NOMO-1 treated with DMSO at 0.1 percent for 48 hours (cell line): ENCODE measurements around the gene IDH2.
"Not testable (repeated sequence)": the region's sequence is repeated elsewhere in the genome, so short reads cannot be mapped to it uniquely, and the experiment has no call there.

Experiments
- DNase-seq: peaks from one replicate; lab custom pipeline; 2025; ENCODE audit not compliant: unreplicated experiment; lab: John Stamatoyannopoulos, UW

The IDH2 gene

GRCh38 chr15:90101969-90102890 is at the start of gene IDH2:
IDH2 (minus strand) TSS chr15:90102468; CDS start chr15:90102390, 78 bp downstream.
- DNase-seq, result peak; percentile 67

- DNase-seq, result not testable (repeated sequence)
These were observed 48.3 kb upstream of the IDH2 start for GRCh38 chr15:90150551-90150950.

GRCh38 chr15:90149609-90150340 is 47.5 kb upstream of the IDH2 start:
- DNase-seq, result no peak

- DNase-seq, result not testable (repeated sequence)
These were observed 44.0 kb upstream of the IDH2 start for GRCh38 chr15:90146198-90146761.

- no peak for DNase-seq
These were observed 43.5 kb upstream of the IDH2 start for GRCh38 chr15:90145761-90146160.

DNA sequence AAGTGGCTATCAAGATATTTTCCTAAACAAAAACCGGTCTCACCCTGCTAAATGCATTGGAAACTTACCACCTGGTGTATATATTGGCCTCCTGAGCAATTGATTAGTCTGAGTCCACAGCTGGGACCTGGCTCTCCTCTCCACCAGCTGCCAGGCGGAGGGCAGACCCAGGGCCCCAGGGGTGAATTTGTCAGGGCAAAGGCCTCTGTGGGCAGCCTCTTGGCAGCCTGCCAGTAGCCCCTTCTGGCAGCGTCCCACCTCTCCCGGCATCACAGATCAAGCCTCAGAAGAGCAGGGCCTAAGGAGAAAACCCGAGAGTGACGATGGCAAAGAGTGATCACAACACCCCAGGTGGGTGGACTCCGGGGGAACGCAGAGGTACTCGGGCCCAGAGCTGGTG is 43.0 kb upstream of the IDH2 start:
- DNase-seq, result no peak

DNA sequence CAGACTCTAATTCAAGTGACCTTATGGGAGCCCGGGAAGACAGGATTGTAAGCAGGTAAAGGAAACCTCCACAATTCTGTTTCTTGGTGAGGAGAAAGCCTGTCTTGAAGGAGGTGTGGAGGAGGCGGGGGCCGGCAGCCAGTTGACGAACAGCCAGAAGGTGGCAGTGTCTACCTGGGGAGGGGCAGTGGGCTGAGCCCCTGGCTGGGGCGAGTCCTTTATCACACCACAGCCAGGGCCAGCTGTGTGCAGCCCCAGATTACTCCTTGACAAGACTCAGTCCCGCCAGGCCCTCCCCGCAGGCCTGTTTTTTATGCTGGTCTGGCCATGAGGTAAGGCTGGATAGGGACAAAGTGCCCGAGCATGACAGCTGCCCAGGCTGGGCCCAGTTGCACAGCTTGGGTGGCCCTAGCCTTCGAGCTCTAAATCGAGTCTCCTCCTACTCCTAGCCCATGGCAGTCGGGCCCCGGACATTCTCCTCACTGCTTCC is 40.9 kb upstream of the IDH2 start:
- DNase-seq, result peak; percentile 69

DNA sequence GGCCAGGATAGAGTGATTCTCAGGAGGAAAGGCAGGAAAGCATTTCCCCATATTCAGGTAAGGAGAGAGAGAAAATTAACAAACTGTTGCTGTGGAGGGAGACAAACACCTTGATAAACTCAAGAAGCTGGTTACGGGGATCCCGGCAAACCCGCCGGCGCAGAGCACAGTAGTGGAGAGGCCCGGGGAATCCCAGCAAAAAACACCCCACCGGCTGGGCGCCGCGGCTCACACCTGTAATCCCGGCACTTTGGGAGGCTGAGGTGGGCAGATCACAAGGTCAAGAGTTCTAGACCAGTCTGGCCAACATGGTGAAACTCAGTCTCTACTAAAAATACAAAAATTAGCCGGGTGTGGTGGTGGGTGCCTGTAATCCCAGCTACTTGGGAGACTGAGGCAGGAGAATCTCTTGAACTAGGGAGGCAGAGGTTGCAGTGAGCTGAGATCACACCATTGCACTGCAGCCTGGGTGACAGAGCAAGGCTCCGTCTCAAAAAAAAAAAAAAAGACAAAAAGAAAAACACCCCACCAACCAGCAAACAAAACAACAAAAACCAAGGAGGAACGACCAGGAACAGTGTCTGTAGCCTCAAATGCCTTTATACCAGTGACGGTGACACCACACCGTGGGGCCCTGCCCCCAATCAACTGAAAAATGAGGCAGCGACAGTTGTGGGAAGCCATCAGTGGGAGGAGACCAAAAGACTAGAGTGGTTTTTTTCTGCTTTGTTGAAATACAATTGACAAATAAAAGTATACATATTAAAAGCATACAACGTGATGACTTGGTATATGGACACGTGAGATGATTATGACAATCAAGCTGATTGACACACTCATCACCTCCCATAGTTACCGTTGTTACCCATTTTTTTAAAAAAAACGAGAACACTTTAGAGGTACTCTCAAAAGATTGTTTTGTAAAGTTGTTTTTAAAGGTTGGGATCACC is 40.2 kb upstream of the IDH2 start:
- DNase-seq, result peak; percentile 45

- no peak for DNase-seq
These were observed 39.4 kb upstream of the IDH2 start for GRCh38 chr15:90141646-90142045.

DNA sequence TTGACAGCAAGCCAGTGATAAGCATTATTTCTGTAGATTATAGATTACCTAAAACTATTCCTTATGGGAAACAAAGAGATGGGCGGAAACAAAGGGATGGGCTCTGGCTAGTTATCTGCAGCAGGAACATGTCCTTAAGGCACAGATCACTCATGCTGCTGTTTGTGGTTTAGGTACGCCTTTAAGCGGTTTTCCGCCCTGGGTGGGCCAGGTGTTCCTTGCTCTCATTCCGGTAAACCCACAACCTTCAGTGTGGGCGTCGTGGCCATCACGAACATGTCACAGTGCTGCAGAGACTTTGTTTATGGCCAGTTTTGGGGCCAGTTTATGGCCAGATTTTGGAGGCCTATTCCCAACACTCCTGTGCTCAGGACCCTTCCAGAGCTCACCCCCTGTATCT is 37.3 kb upstream of the IDH2 start:
- not testable (repeated sequence) for DNase-seq

- DNase-seq, result no peak
These were observed 36.0 kb upstream of the IDH2 start for GRCh38 chr15:90138071-90138833.

DNA sequence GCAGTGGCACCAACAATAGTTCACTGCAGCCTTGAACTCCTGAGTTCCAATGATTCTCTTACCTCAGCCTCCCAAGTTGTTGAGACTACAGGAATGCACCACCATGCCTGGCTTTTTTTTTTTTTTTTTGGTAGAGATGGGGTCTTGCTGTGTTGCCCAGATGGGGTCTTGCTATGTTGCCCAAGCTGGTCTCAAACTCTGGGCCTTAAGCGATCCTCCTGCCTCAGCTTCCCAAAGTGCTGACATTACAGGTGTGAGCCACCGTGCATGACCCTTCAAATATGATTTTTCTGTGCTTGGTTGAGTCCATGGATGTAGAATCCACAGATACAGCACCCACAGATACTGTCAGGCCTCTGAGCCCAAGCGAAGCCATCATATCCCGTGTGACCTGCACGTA is 30.2 kb upstream of the IDH2 start:
- DNase-seq, result no peak

DNA sequence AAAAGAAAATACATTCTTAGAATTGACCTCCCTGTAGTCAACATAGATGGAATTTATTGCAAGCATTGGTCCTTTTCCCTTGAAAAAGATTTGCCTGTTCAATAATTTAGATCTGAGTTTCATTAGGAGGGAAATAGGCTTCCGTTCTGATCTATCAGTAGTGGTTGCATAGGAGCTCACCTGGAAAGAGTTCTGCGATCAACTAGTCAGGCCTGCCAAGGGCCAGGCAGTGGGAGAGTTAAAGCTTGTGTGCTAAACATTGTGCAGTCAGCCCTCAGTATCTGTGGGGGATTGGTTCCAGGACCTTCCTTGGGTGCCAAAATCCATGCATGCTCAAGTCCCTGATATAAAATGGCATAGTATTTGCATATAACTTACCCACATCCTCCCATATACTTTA is 29.6 kb upstream of the IDH2 start:
- no peak for DNase-seq

GRCh38 chr15:90130291-90130690 is 28.0 kb upstream of the IDH2 start:
- DNase-seq, result no peak

- DNase-seq, result no peak
These were observed 24.5 kb upstream of the IDH2 start for GRCh38 chr15:90126596-90127435.

- no peak for DNase-seq
These were observed 23.8 kb upstream of the IDH2 start for GRCh38 chr15:90126022-90126421.

DNA sequence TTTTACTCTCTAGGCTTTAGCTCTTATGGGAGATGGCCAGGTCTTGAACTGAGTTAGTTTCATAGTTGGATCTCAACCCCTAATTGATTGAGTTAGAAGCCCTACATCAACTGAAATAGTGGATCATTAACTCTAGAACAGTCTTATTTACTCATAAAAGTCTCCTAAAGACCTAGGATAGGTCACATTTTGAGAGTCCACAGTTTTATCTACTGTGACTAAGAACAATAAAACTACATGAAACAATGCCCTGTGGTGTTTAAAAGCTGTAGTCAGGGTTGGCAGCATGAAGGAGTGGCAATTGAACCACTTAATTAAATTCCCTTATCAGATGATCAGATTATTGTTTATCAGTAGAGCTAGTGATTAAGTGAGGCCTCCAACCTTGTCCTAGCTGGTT is 22.2 kb upstream of the IDH2 start:
- no peak for DNase-seq

GRCh38 chr15:90121086-90121485 is 18.8 kb upstream of the IDH2 start:
- no peak for DNase-seq

- DNase-seq, result no peak
These were observed 17.1 kb upstream of the IDH2 start for GRCh38 chr15:90119367-90119766.
